Stimulated activated CD4-positive, alpha-beta T cell treated with anti-CD3 and anti-CD28 coated beads, Interleukin-1b, Interleukin-23, amount 100 ng/mL, for 24 hours (primary cell): ENCODE measurements around the gene LDB2.

ENCODE experiments used
- DNase-seq, 4 experiments: peaks; one replicate each; pipeline ENCODE4 v3.0.0-alpha.2; 2020; ENCODE audit warnings: low read depth in 4 of 4, low spot score in 1 of 4

Gene LDB2

GRCh38 chr4:16809064-16809463, 89.4 kb downstream of the LDB2 start:
- DNase-seq, result no peak

- DNase-seq, result no peak
Observed at GRCh38 chr4:16807355-16807754, 91.1 kb downstream of the LDB2 start.

- no peak for DNase-seq
Observed at GRCh38 chr4:16804581-16804980, 93.9 kb downstream of the LDB2 start.

GRCh38 chr4:16802044-16802443, 96.4 kb downstream of the LDB2 start:
- no peak for DNase-seq

- DNase-seq, result no peak
Observed at GRCh38 chr4:16801356-16801755, 97.1 kb downstream of the LDB2 start.

- peak in 2 of 4 experiments; percentile 4 to 16 for DNase-seq
Observed at GRCh38 chr4:16794816-16795445, 103.5 kb downstream of the LDB2 start.

- no peak for DNase-seq
Observed at GRCh38 chr4:16791460-16791859, 107.0 kb downstream of the LDB2 start.

GRCh38 chr4:16790508-16790907, 107.9 kb downstream of the LDB2 start:
- DNase-seq, result no peak

GRCh38 chr4:16788868-16789267, 109.6 kb downstream of the LDB2 start:
- DNase-seq, result no peak

GRCh38 chr4:16785793-16786527, 112.5 kb downstream of the LDB2 start:
- no peak for DNase-seq

- no peak for DNase-seq
Observed at GRCh38 chr4:16783119-16783518, 115.3 kb downstream of the LDB2 start.

GRCh38 chr4:16779028-16779675, 119.3 kb downstream of the LDB2 start:
- no peak for DNase-seq

- DNase-seq, result no peak
Observed at GRCh38 chr4:16777726-16778125, 120.7 kb downstream of the LDB2 start.

GRCh38 chr4:16775411-16776154, 122.9 kb downstream of the LDB2 start:
- no peak for DNase-seq

GRCh38 chr4:16772366-16772850, 126.0 kb downstream of the LDB2 start:
- DNase-seq, result no peak

- DNase-seq, result no peak
Observed at GRCh38 chr4:16770710-16771285, 127.6 kb downstream of the LDB2 start.

GRCh38 chr4:16767861-16768260, 130.6 kb downstream of the LDB2 start:
- no peak for DNase-seq

GRCh38 chr4:16767251-16767650, 131.2 kb downstream of the LDB2 start:
- no peak for DNase-seq

- DNase-seq, result no peak
Observed at GRCh38 chr4:16765546-16765945, 132.9 kb downstream of the LDB2 start.

GRCh38 chr4:16764622-16765021, 133.8 kb downstream of the LDB2 start:
- no peak for DNase-seq
